GM12801 (cell line): ENCODE results near the gene ALPG.

Experiments used
- TF ChIP-seq, protein P1 (sequence below): IDR thresholded peaks from one replicate; pipeline ENCODE4 v1.5.1; 2011; ENCODE audit warnings: control low read depth; ENCODE audit not compliant: insufficient read length; ENCODE audit errors: extremely low read depth

ALPG gene

DNA sequence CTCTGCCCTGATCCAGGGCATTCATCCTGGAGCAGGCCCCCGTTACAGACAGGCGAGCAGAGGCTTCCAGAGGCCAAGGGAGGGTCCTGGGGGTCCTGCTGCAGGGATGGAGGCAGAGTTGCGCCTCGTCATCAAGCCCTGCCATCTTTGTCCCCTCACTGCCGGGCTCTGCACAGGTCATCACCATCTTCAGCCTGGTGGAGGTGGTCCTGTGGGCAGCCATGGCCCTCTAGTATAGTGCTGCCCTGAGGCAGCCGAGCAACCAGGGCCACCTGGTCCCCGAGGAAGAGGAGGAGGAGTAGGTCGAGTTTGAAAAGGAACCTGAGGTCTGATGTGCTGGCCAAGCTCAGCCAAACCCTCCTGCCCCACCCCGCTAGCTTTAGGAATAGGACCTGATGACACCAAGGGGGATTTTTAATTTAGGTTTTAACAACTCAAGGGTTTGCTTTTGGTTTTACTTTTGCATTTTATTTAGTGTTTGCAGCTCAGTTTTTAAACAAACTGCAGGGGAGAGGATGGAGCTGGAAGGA lies 40.5 kb downstream of the ALPG start:
- TF ChIP-seq, protein P1, sequence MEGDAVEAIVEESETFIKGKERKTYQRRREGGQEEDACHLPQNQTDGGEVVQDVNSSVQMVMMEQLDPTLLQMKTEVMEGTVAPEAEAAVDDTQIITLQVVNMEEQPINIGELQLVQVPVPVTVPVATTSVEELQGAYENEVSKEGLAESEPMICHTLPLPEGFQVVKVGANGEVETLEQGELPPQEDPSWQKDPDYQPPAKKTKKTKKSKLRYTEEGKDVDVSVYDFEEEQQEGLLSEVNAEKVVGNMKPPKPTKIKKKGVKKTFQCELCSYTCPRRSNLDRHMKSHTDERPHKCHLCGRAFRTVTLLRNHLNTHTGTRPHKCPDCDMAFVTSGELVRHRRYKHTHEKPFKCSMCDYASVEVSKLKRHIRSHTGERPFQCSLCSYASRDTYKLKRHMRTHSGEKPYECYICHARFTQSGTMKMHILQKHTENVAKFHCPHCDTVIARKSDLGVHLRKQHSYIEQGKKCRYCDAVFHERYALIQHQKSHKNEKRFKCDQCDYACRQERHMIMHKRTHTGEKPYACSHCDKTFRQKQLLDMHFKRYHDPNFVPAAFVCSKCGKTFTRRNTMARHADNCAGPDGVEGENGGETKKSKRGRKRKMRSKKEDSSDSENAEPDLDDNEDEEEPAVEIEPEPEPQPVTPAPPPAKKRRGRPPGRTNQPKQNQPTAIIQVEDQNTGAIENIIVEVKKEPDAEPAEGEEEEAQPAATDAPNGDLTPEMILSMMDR: no peak

- TF ChIP-seq, protein P1: no peak
Measured at GRCh38 chr2:232447638-232448303, 41.1 kb downstream of the ALPG start.

DNA sequence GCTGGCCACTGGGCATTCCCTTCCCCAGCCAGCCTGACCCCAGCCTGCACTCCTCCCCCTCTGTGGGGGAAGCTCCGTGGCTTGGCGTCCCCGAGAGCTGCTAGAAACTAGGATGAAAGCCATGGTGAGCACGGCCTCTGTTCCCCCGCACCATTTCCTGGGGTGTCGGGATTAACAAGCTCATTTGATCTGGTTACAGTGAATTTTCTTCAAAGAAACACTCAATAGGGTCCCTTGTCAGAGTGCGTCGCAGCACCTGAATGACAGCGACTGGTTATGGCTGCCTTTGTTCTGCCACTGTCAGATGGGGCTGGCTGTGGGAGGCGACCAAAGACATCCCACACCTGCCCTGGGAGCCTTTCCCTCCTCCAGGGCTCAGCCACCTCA lies 41.7 kb downstream of the ALPG start:
- TF ChIP-seq, protein P1: no peak

DNA sequence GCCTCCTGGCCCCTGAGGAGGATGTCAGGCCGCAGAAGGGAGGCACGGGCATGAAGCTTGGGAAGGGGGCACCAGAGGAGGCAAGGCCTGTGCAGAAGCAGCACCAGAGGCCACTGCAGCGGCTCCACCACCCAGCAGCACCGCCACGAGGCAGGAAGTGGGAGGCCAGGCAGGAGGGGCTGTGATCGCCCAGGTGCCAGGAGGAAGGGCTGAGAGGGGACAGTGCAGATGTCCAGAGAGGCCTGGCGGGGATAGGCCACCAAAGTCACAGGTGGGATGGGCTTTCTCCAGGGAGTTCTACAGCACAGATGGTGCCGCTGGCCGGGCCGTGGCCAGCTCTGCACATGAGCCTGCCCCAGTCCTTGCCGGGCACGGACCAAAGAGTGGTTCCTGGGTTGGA lies 43.3 kb downstream of the ALPG start:
- TF ChIP-seq, protein P1: no peak

GRCh38 chr2:232454630-232455029 lies 48.0 kb downstream of the ALPG start:
- TF ChIP-seq, protein P1: no peak

DNA sequence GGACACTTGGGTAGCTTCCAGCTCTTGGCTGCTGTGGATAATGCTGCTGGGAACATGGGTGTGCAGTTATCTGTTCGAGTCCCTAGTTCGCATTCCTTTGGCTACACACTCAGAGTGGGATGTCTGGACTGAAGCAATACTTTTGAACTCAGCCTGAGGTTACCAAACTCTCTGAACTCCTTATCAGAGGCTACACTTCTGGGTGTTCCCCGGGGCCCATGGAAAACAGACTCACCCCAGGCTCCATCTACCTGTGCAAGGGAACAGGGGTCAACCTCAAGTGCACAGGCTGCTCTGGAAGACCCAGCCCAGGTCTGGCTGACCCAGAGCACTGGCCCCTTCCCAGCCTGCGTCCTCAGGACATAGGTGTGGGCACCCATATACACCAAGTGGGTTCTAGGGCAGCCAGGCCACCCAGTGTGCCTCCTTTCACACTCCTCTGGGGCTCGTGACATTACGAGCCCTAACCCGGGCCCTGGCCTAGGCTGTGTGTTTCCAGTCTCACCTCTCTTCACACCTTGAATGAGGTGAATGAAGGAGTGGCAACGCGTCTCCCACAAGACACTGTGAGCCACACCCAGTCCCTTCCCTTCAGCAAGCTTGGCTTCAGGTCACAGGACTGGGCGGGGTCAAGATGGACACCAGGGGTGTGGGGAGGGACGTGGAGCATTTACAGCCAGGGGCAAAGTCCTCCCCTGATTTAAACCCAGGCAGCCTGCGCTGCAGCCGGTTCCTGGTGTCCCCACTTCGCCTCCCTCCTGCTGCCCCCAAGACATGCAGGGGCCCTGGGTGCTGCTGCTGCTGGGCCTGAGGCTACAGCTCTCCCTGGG lies 49.0 kb downstream of the ALPG start, which contains the start of gene ALPI:
ALPI (plus strand) TSS at position 728 of the 830 bp plus-strand sequence; CDS start at position 775, 47 bp downstream.
- TF ChIP-seq, protein P1: no peak

GRCh38 chr2:232456296-232457120 lies 49.9 kb downstream of the ALPG start:
- TF ChIP-seq, protein P1: no peak
